GM23338 (cell line): ENCODE data around the gene CHRFAM7A.
"Not testable (repeated sequence)": the region's sequence is repeated elsewhere in the genome, so short reads cannot be mapped to it uniquely, and the experiment has no call there.

ENCODE experiments used
- CREB1 ChIP-seq: fragments of 250-450 bp; sonication (Bioruptor Pico); IDR thresholded peaks from 2 replicates; pipeline ENCODE4 v1.5.0; 2020; ENCODE audit warnings: low read depth, mild to moderate bottlenecking, moderate library complexity
- ETS1 ChIP-seq: IDR thresholded peaks from 2 replicates; pipeline ENCODE4 v1.6.1; 2016; ENCODE audit warnings: antibody characterized with exemption
- EZH2 ChIP-seq: fragments of 200-600 bp; sonication (generic); IDR thresholded peaks from one replicate; pipeline ENCODE4 v1.8.0; 2017; ENCODE audit warnings: antibody characterized with exemption, mild to moderate bottlenecking, low read depth; ENCODE audit not compliant: unreplicated experiment
- EZH2phosphoT487 ChIP-seq: fragments of 200-600 bp; sonication (generic); IDR thresholded peaks from one replicate; pipeline ENCODE4 v1.8.1; 2018; ENCODE audit warnings: antibody characterized with exemption; ENCODE audit not compliant: unreplicated experiment
- JUNB ChIP-seq: IDR thresholded peaks from one replicate; pipeline ENCODE4 v1.6.1; 2016; ENCODE audit warnings: antibody characterized with exemption; ENCODE audit not compliant: unreplicated experiment
- POLR2AphosphoS5 ChIP-seq: IDR thresholded peaks from 2 replicates; pipeline ENCODE4 v1.6.1; 2016; ENCODE audit warnings: antibody characterized with exemption, low read depth
- ZNF114 ChIP-seq: fragments of 250-450 bp; sonication (Bioruptor Pico); IDR thresholded peaks from 2 replicates; pipeline ENCODE4 v1.5.0; 2020; ENCODE audit warnings: mild to moderate bottlenecking, moderate library complexity
- ZNF462 ChIP-seq: fragments of 250-450 bp; sonication (Bioruptor Pico); IDR thresholded peaks from 2 replicates; pipeline ENCODE4 v1.5.0; 2020; ENCODE audit warnings: mild to moderate bottlenecking, moderate library complexity
- TF ChIP-seq, protein P1 (sequence below), 2 experiments: fragments of 200-600 bp in 1 of 2; sonication (generic) in 1 of 2; conservative IDR thresholded peaks; 2 replicates each; pipeline versions ENCODE4 v1.5.1 to v1.6.1; 2016 to 2017; ENCODE audit warnings: antibody characterized with exemption in 2 of 2, low read depth in 2 of 2, mild to moderate bottlenecking in 2 of 2, moderate library complexity in 1 of 2
- TF ChIP-seq, protein P2 (sequence below): IDR thresholded peaks from one replicate; pipeline ENCODE4 v1.6.1; 2018; ENCODE audit warnings: antibody characterized with exemption; ENCODE audit not compliant: unreplicated experiment

GRCh38 chr15:30414160-30414559 lies 20.8 kb upstream of the CHRFAM7A start, which contains the start of gene GOLGA8R:
- TF ChIP-seq, protein P1, sequence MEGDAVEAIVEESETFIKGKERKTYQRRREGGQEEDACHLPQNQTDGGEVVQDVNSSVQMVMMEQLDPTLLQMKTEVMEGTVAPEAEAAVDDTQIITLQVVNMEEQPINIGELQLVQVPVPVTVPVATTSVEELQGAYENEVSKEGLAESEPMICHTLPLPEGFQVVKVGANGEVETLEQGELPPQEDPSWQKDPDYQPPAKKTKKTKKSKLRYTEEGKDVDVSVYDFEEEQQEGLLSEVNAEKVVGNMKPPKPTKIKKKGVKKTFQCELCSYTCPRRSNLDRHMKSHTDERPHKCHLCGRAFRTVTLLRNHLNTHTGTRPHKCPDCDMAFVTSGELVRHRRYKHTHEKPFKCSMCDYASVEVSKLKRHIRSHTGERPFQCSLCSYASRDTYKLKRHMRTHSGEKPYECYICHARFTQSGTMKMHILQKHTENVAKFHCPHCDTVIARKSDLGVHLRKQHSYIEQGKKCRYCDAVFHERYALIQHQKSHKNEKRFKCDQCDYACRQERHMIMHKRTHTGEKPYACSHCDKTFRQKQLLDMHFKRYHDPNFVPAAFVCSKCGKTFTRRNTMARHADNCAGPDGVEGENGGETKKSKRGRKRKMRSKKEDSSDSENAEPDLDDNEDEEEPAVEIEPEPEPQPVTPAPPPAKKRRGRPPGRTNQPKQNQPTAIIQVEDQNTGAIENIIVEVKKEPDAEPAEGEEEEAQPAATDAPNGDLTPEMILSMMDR (conservative IDR thresholded peaks at IDR 0.05; ENCODE audit: low read depth in 2 of 2) = not testable (repeated sequence)
- not testable (repeated sequence) for TF ChIP-seq EZH2; ZNF462; ETS1; POLR2AphosphoS5; EZH2phosphoT487; CREB1 (CRISPR knock-in tag); JUNB; ZNF114 (CRISPR knock-in tag)
- TF ChIP-seq, protein P2, sequence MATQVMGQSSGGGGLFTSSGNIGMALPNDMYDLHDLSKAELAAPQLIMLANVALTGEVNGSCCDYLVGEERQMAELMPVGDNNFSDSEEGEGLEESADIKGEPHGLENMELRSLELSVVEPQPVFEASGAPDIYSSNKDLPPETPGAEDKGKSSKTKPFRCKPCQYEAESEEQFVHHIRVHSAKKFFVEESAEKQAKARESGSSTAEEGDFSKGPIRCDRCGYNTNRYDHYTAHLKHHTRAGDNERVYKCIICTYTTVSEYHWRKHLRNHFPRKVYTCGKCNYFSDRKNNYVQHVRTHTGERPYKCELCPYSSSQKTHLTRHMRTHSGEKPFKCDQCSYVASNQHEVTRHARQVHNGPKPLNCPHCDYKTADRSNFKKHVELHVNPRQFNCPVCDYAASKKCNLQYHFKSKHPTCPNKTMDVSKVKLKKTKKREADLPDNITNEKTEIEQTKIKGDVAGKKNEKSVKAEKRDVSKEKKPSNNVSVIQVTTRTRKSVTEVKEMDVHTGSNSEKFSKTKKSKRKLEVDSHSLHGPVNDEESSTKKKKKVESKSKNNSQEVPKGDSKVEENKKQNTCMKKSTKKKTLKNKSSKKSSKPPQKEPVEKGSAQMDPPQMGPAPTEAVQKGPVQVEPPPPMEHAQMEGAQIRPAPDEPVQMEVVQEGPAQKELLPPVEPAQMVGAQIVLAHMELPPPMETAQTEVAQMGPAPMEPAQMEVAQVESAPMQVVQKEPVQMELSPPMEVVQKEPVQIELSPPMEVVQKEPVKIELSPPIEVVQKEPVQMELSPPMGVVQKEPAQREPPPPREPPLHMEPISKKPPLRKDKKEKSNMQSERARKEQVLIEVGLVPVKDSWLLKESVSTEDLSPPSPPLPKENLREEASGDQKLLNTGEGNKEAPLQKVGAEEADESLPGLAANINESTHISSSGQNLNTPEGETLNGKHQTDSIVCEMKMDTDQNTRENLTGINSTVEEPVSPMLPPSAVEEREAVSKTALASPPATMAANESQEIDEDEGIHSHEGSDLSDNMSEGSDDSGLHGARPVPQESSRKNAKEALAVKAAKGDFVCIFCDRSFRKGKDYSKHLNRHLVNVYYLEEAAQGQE = not testable (repeated sequence)
